IMR-90 (cell line): ENCODE data around the gene PDIA4. TPM values are rescaled to one million over a fixed set of nuclear protein-coding genes. Genes with fewer than 3 reads are reported as not detected.

Experiments used
- ATAC-seq: fragments of 200-7000 bp; cut with Tn5 transposase; 2 replicates; pipeline ENCODE4 v1.9.1; 2020; ENCODE audit warnings: low read depth, mild to moderate bottlenecking, moderate library complexity
- BruUV-seq: library from RNA; stranded (reverse); fragments of 400-500 nt; replicated peaks from 2 replicates; lab custom pipeline; 2021; lab: Mats Ljungman, UMichigan
- CTCF ChIA-PET: fragments of 300-600 bp; formaldehyde crosslinking; extraction: SDS; loops from one replicate; lab custom pipeline; 2021; ENCODE audit warnings: antibody characterized with exemption; lab: Yijun Ruan, JAX
- POLR2A ChIA-PET: fragments of 300-600 bp; sonication (Branson Sonifier 250); formaldehyde crosslinking; loops from one replicate; lab custom pipeline; 2022; ENCODE audit warnings: antibody characterized with exemption; ENCODE audit not compliant: unreplicated experiment; lab: Charles Lee
- DNase-seq: peaks from one replicate; pipeline ENCODE4 v3.0.0; 2013
- H2AFZ ChIP-seq: replicated peaks from 2 replicates; pipeline ENCODE3; 2013; ENCODE audit warnings: low read length, mild to moderate bottlenecking; ENCODE audit not compliant: poor library complexity
- H2AK5ac ChIP-seq: 2 replicates; pipeline ENCODE4 v1.6.1; 2013; ENCODE audit warnings: low read depth, low read length, inconsistent platforms
- H2AK9ac ChIP-seq: replicated peaks from 2 replicates; pipeline ENCODE3; 2013; ENCODE audit warnings: mild to moderate bottlenecking, low read depth, low read length, moderate library complexity; ENCODE audit not compliant: poor library complexity
- H2BK120ac ChIP-seq: 2 replicates; pipeline ENCODE4 v1.6.1; 2013; ENCODE audit warnings: low read depth, low read length, inconsistent platforms
- H2BK15ac ChIP-seq: 3 replicates; pipeline ENCODE4 v1.6.1; 2013; ENCODE audit warnings: low read depth, low read length, inconsistent platforms
- H2BK20ac ChIP-seq: 2 replicates; pipeline ENCODE4 v1.6.1; 2013; ENCODE audit warnings: low read depth, mild to moderate bottlenecking, inconsistent platforms, low read length, moderate library complexity
- H2BK5ac ChIP-seq: 2 replicates; pipeline ENCODE4 v1.6.1; 2013; ENCODE audit warnings: mild to moderate bottlenecking, low read depth, low read length, inconsistent platforms; ENCODE audit not compliant: poor library complexity, severe bottlenecking
- H3K14ac ChIP-seq: replicated peaks from 2 replicates; pipeline ENCODE4 v1.6.1; 2013; ENCODE audit warnings: low read depth, low read length, inconsistent platforms
- H3K18ac ChIP-seq: 2 replicates; pipeline ENCODE4 v1.6.1; 2013; ENCODE audit warnings: low read depth, low read length, control low read depth
- H3K23ac ChIP-seq: 2 replicates; pipeline ENCODE4 v1.6.1; 2013; ENCODE audit warnings: low read depth, low read length, inconsistent platforms
- H3K27ac ChIP-seq: 2 replicates; pipeline ENCODE4 v1.5.1; 2013; ENCODE audit warnings: mild to moderate bottlenecking, control low read depth, low read length; ENCODE audit not compliant: insufficient read depth
- H3K27me3 ChIP-seq: 2 replicates; pipeline ENCODE4 v1.6.1; 2013; ENCODE audit warnings: low read length; ENCODE audit not compliant: control insufficient read depth, insufficient read depth
- H3K36me3 ChIP-seq: 2 replicates; pipeline ENCODE4 v1.6.1; 2013; ENCODE audit warnings: low read length, mixed read lengths; ENCODE audit not compliant: control insufficient read depth, insufficient read depth
- H3K4ac ChIP-seq: 2 replicates; pipeline ENCODE4 v1.6.1; 2013; ENCODE audit warnings: low read depth, low read length, inconsistent platforms
- H3K4me1 ChIP-seq: 2 replicates; pipeline ENCODE4 v1.6.1; 2013; ENCODE audit warnings: low read length, mixed read lengths; ENCODE audit not compliant: control insufficient read depth, insufficient read depth
- H3K4me2 ChIP-seq: 2 replicates; pipeline ENCODE4 v1.6.1; 2013; ENCODE audit warnings: low read depth, mild to moderate bottlenecking, control low read depth, low read length, moderate library complexity
- H3K4me3 ChIP-seq: 2 replicates; pipeline ENCODE4 v1.5.1; 2013; ENCODE audit warnings: low read depth, mild to moderate bottlenecking, control low read depth, low read length, moderate library complexity; ENCODE audit not compliant: insufficient read depth
- H3K56ac ChIP-seq: 2 replicates; pipeline ENCODE4 v1.6.1; 2013; ENCODE audit warnings: low read length, inconsistent platforms; ENCODE audit not compliant: insufficient read depth; ENCODE audit errors: extremely low read depth
- H3K79me1 ChIP-seq, 2 experiments: 2 replicates each; pipeline ENCODE4 v1.6.1; 2013; ENCODE audit warnings: low read length in 2 of 2, inconsistent platforms in 1 of 2, low read depth in 1 of 2
- H3K9ac ChIP-seq: 2 replicates; pipeline ENCODE4 v1.6.1; 2013; ENCODE audit warnings: low read depth, low read length, control low read depth
- H3K9me1 ChIP-seq: 2 replicates; pipeline ENCODE4 v1.6.1; 2013; ENCODE audit warnings: low read length, inconsistent platforms; ENCODE audit not compliant: insufficient read depth
- H3K9me3 ChIP-seq: 2 replicates; pipeline ENCODE4 v1.6.1; 2013; ENCODE audit warnings: low read length; ENCODE audit not compliant: control insufficient read depth, insufficient read depth
- H4K20me1 ChIP-seq: 2 replicates; pipeline ENCODE4 v1.6.1; 2013; ENCODE audit warnings: low read length, inconsistent platforms; ENCODE audit not compliant: insufficient read depth
- H4K5ac ChIP-seq: 2 replicates; pipeline ENCODE4 v1.6.1; 2013; ENCODE audit warnings: mild to moderate bottlenecking, low read depth, low read length, control low read depth
- H4K8ac ChIP-seq, 2 experiments: 2 replicates each; pipeline ENCODE4 v1.6.1; 2013; ENCODE audit warnings: low read depth in 2 of 2, low read length in 2 of 2, control low read depth in 1 of 2, inconsistent platforms in 1 of 2
- H4K91ac ChIP-seq: 2 replicates; pipeline ENCODE4 v1.6.1; 2013; ENCODE audit warnings: low read depth, low read length, inconsistent platforms; ENCODE audit not compliant: insufficient read depth
- CEBPB ChIP-seq: IDR thresholded peaks from 2 replicates; pipeline ENCODE4 v1.6.1; 2012; ENCODE audit warnings: low read depth, low read length, improper control_type of control experiment
- CHD1 ChIP-seq: IDR thresholded peaks from 2 replicates; pipeline ENCODE4 v1.6.1; 2012; ENCODE audit warnings: low read depth, low read length, improper control_type of control experiment
- MAZ ChIP-seq: IDR thresholded peaks from 2 replicates; pipeline ENCODE4 v1.6.1; 2012; ENCODE audit warnings: low read depth, mild to moderate bottlenecking, low read length, improper control_type of control experiment, moderate library complexity, borderline replicate concordance
- MXI1 ChIP-seq: IDR thresholded peaks from 2 replicates; pipeline ENCODE4 v1.6.1; 2012; ENCODE audit warnings: low read depth, mild to moderate bottlenecking, low read length, moderate library complexity, borderline replicate concordance
- SMC3 ChIP-seq: fragments of 150-350 bp; IDR thresholded peaks from 2 replicates; pipeline ENCODE4 v1.6.1; 2016; ENCODE audit warnings: low read depth, mild to moderate bottlenecking, antibody characterized with exemption, low read length, moderate library complexity
- WGBS, 2 experiments: methylation state at CpG; one replicate each; pipeline versions ENCODE4 v1.1.5 to v1.1.7; 2013; ENCODE audit warnings: missing lambda C conversion rate in 2 of 2; ENCODE audit not compliant: insufficient read length in 1 of 2; ENCODE audit errors: extremely low coverage in 2 of 2; 5-methylcytosine and 5-hydroxymethylcytosine counted together
- dilution Hi-C: fragments of 300-500 bp; cut with HindIII; formaldehyde crosslinking; loops from one replicate; pipeline ENCODE4 v1.14.3; 2018; ENCODE audit warnings: low sequenced_read_pairs; ENCODE audit not compliant: unreplicated experiment
- in situ Hi-C: fragments of 300-500 bp; cut with MboI; formaldehyde crosslinking; loops from 3 replicates; pipeline ENCODE4 v1.14.3; 2019; ENCODE audit warnings: low sequenced_read_pairs, inconsistent platforms, mixed read lengths
- intact Hi-C: fragments of 100-400 bp; cut with micrococcal nuclease; formaldehyde crosslinking; loops from 2 replicates; pipeline ENCODE4 v1.10.0; 2022
- polyA plus RNA-seq, 3 experiments: library from polyadenylated mRNA; depleted of rRNA; stranded (reverse); fragments of >200 nt; gene quantifications; 2 replicates each; pipeline ENCODE4 v1.2.3, GENCODE V29; 2012; ENCODE audit warnings: low replicate concordance in 1 of 3
- total RNA-seq: library from RNA; depleted of rRNA; stranded (reverse); fragments of >200 nt; gene quantifications from 2 replicates; pipeline ENCODE4 v1.2.3, GENCODE V29; 2012
- TF ChIP-seq, protein P1 (sequence below): fragments of 150-350 bp; IDR thresholded peaks from 2 replicates; pipeline ENCODE4 v1.6.1; 2017; ENCODE audit warnings: mild to moderate bottlenecking, antibody characterized with exemption, low read length, low read depth

The PDIA4 gene
- total and polyA plus RNA-seq, 2 of the 4 experiments (the other 2 are of a cell fraction) = 241 to 304 TPM

DNA sequence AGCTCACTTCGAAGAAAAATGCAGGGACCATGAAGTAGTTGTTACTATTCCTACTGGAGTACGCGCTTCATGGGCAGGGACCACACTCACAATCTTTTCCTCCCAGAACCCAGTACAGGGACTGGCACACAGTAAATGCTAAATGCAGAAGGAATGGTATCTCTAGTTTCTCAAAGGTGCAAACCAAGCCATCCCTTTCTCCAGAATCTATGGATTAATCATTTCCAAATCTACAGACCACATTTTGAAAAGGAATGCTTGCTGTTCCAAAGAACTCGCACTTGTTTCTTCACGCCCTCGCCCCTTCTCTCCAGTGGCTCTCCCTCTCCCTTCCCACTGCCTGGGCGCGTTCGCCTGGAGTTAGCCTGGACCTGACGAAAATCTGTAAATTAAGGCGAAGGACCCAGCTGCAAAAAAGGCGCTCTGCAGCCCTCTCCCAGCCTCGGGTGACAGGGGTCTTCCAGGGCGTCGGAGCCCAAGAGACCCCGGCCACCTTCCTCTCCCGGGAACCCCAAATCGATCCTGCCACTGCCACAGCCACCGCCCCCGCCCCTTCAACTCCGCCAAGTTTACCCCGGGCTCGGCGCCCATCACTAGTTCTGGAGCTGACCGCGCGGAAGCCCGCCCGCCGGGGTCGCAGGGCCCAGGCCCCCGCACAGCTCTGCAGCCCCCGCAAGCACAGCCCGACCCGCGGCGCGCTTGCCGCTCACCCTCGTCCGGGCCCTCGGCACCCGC, 527 bp downstream of the PDIA4 start (continued):
- TF ChIP-seq, protein P1, sequence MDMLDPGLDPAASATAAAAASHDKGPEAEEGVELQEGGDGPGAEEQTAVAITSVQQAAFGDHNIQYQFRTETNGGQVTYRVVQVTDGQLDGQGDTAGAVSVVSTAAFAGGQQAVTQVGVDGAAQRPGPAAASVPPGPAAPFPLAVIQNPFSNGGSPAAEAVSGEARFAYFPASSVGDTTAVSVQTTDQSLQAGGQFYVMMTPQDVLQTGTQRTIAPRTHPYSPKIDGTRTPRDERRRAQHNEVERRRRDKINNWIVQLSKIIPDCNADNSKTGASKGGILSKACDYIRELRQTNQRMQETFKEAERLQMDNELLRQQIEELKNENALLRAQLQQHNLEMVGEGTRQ = no peak
- TF ChIP-seq SMC3 = no peak

DNA sequence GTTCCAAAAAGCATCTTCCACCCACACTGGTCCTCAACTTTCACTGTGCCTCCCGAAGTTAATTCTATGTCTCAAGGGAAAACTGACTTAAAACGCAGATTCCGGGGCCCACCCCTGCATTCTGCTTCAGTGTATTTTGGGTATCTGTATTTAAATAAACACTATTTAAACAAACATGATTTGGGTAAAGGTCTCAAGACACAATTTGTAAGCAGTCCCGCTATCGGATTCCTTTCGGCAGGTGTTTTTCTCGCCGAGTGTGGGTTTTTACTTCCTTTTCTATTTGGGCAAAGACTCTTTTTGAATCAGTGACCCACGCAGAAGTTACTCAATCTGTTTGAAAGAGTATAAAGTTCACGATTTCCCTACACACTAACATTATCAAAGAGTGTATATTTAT, 1.2 kb downstream of the PDIA4 start:
- no peaks in the 10 kb centered on the region for H4K20me1 ChIP-seq
- intact Hi-C loops (loop anchor here (5.0 kb wide), 1 partner anchor 100 kb away; the partner anchor contains the start of gene ZNF425), dilution Hi-C loops (no loop called here), in situ Hi-C loops (no loop called here)
- no peaks in the 10 kb centered on the region for H3K27me3 ChIP-seq
- no peak overlapping the region for H4K8ac ChIP-seq
- H3K4ac ChIP-seq = no peak overlapping the region
- ChIA-PET CTCF (interaction anchor here (2.0 kb wide), 1 partner anchor 39 kb away, joined by 13 read pairs; no protein-coding TSS in a partner anchor), POLR2A (interaction anchor here (0.6 kb wide), 1 partner anchor 39 kb away, joined by 6 read pairs; no protein-coding TSS in a partner anchor)
- no peak overlapping the region for H2BK20ac ChIP-seq
- H3K36me3 ChIP-seq = peaks cover 1% of the 10 kb centered on the region; the same call in 1 of the 2 replicates
- no peak overlapping the region for H2AK5ac ChIP-seq
- no peaks in the 10 kb centered on the region for H3K4me1 ChIP-seq
- peaks cover 11 to 41% of the 10 kb centered on the region in 2 experiments for H3K79me1 ChIP-seq
- H3K9me1 ChIP-seq = peaks cover 3% of the 10 kb centered on the region; the same call in 1 of the 2 replicates
- no peak overlapping the region for H2BK5ac ChIP-seq
- peak overlapping the region; percentile 95 for H3K4me2 ChIP-seq
- H3K9ac ChIP-seq = peak overlapping the region; percentile 48
- no peak overlapping the region; the same call in 1 of the 2 replicates for H3K14ac ChIP-seq
- WGBS, 2 experiments = no CpG with 5 or more reads among the region's 10 CpGs
- peak overlapping the region; percentile 88 for H2AK9ac ChIP-seq
- H3K27ac ChIP-seq = no peak overlapping the region
- no peak for DNase-seq
- peak overlapping the region; percentile 61; the same call in 1 of the 2 replicates for H3K4me3 ChIP-seq
- no peak for ATAC-seq
- no peak overlapping the region for H2BK120ac ChIP-seq
- TF ChIP-seq MAZ (no peak), MXI1 (no peak), CEBPB (0 out of 2 replicates have a peak, but pooled peaks have one; percentile 9), CHD1 (no peak)
- H4K91ac ChIP-seq = no peak overlapping the region
- H3K9me3 ChIP-seq = no peaks in the 10 kb centered on the region
- no peak overlapping the region for H2AFZ ChIP-seq
- no peak overlapping the region; the same call in 1 of the 2 replicates for H3K56ac ChIP-seq
- H2BK15ac ChIP-seq = no peak overlapping the region
- H3K23ac ChIP-seq = peak overlapping the region; percentile 48; the same call in 1 of the 2 replicates
- no peak overlapping the region for H4K5ac ChIP-seq
- no TSS peak for BruUV-seq
- H3K18ac ChIP-seq = no peak overlapping the region
